ENCODE data around the gene RASSF1.
A peak's percentile ranks its signal among the peaks of the same experiment; 100 is the strongest.
"Not testable (repeated sequence)": the region's sequence is repeated elsewhere in the genome, so short reads cannot be mapped to it uniquely, and the experiment has no call there.

The RASSF1 gene

DNA sequence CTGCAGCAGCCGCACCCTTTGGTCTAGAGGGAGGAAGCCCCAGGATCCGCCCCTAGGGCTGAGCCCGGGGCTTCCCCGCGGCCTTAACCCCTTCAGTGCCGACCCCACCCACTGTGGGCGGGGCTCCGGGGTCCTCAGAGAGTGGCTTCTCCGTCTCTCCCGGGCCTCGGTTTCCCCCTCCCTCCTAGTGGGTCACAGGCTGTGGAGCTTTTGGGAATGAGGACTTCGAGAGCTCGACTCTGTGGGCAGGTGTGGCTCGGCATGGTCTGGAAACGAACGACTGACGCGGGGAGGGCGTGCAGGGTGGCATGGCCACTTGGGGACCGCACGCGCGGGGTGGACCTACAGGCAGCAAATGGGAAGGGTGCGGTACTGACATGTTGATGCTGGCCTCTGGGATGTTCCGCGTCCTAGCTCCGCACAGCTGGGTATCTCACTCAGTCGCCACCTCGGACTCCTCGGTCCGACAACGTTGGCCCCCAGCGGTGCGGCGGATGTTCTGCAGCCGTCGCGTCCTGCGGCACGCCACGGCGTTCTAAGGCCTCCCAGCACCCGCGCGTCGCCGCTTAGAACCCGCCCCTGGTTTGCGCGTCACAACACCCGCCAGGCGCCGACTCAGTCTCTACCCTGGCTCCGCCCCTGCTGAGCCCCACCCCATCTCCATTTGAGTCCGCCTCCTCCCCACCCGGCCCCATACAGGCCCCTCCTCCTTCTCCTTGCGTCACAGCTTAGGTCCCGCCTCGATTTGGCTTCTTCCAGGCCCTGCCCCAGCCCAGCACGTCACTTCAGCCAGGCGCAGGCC, 41.6 kb downstream of the RASSF1 start, which contains the start of the genes HYAL3 and NAA80:
Gene HYAL3 (minus strand): TSS at position 570 of the 802 bp plus-strand sequence. CDS start 3,803 bp downstream, outside the sequence.
Gene NAA80 (minus strand): TSS at position 570 of the 802 bp plus-strand sequence. CDS start 1,942 bp downstream, outside the sequence.
- peak; percentile 96 for DNase-seq

- DNase-seq: no peak
Observed at GRCh38 chr3:50297896-50298725, 42.5 kb downstream of the RASSF1 start.

- no peak for DNase-seq
Observed at GRCh38 chr3:50297384-50297775, 43.3 kb downstream of the RASSF1 start.

DNA sequence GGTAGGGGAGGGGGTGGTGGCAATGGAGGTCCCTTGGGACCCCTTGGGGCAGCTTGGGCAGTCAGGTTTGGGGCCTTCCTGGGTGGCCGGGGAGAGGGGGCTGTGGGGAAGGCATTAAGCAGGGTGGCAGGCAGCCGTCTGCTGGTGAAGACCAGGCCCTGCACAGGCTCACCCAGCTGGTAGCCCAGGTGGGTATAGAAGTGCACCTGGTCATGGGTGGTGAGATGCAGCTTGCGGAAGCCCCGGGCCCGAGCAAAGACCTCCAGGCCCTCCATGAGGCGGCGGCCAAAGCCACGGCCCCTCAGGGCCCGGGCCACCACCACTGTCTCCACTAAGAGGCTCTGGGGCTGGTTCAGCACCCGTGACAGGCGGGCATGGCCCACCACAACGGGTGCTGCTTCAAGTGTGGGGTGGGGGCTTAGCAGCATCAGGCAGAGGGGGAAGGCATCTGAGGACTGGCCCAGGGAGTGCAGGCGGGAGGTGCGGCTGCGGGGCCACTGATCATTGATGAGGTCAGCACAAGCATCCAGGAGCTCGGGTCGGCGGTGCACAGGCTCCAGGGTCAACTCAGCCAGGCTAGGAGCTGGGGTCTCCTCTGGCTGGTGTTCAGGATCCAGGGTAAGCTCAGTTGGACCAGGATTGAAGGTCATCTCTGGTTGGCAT, 43.8 kb downstream of the RASSF1 start:
- DNase-seq: no peak

GRCh38 chr3:50295553-50296431, 44.8 kb downstream of the RASSF1 start:
- DNase-seq: no peak

GRCh38 chr3:50294492-50295403, 45.9 kb downstream of the RASSF1 start:
- no peak for DNase-seq

- no peak for DNase-seq
Observed at GRCh38 chr3:50294089-50294488, 46.5 kb downstream of the RASSF1 start.

DNA sequence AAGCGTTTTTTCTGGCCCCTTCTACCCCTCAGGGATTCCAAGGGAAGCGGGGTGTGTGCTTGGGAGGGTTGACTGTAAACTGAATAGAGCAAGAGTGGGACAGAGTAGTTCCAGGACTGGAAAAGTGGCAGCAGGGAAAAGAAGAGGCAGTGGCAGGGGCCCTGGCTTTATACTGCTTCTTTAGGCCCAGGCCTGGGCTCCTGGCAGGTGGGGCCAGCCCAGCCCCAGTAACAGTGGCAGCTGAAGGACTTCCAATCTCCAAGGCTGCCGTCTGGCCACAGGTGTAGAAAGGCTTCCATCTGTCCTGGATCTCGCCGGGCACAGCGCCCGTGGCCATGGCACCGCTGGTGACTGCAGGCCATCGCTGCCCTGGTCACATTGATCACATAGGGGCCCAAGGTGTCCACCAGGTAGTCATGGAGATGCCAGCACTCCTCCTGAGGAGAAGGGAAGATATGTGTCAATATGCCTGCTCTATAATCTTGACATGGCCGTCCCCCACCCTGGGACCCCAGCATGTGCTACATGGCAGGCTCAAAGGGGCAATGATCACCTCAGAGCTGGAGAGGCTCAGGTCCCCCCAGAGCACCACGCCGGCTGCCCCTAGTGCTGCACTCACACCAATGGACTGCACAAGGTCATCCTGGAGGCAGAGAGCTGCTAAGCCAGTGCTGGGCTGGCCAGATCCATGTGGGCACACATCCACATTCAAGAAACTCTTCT, 47.4 kb downstream of the RASSF1 start:
- no peak for DNase-seq

- peak; percentile 91 for DNase-seq
Observed at GRCh38 chr3:50292159-50293078, 48.2 kb downstream of the RASSF1 start, which contains the start of gene IFRD2. Gene IFRD2, minus strand, starts transcription at chr3:50292429. Its CDS starts 155 bp downstream, at chr3:50292274.

GRCh38 chr3:50290161-50290641, 50.4 kb downstream of the RASSF1 start:
- no peak for DNase-seq

GRCh38 chr3:50289130-50289529, 51.5 kb downstream of the RASSF1 start:
- no peak for DNase-seq

DNA sequence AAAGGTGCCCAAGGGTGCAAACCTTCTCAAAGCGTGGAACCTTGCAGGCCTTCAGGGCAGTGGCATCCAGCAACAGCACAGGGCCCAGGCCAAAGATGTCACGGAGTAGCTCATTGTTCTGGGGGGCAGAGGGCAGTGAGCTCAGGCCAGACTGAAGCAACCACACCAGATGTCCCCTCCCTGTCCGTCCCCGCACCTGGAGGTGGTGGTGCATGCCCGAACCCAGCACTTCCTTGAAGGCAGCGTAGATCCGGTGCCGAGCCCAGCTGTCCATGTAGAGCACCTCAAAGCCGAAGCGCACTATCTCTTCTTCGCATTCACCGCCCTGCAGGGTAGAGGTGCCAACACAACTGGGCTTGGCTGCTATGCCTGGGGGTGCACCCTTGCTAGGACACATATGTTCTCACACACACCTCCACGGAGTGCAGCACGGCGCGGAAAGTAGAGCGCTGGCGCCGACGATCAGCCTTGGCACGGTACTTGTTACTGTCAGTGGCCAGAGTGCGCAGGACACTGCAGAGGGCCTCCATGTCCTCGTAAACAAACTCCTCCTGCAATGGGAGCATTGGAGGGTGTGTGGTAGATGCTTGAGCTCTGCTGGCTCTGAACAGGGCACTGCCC, 52.1 kb downstream of the RASSF1 start:
- DNase-seq: no peak

GRCh38 chr3:50287262-50287661, 53.4 kb downstream of the RASSF1 start:
- no peak for DNase-seq

DNA sequence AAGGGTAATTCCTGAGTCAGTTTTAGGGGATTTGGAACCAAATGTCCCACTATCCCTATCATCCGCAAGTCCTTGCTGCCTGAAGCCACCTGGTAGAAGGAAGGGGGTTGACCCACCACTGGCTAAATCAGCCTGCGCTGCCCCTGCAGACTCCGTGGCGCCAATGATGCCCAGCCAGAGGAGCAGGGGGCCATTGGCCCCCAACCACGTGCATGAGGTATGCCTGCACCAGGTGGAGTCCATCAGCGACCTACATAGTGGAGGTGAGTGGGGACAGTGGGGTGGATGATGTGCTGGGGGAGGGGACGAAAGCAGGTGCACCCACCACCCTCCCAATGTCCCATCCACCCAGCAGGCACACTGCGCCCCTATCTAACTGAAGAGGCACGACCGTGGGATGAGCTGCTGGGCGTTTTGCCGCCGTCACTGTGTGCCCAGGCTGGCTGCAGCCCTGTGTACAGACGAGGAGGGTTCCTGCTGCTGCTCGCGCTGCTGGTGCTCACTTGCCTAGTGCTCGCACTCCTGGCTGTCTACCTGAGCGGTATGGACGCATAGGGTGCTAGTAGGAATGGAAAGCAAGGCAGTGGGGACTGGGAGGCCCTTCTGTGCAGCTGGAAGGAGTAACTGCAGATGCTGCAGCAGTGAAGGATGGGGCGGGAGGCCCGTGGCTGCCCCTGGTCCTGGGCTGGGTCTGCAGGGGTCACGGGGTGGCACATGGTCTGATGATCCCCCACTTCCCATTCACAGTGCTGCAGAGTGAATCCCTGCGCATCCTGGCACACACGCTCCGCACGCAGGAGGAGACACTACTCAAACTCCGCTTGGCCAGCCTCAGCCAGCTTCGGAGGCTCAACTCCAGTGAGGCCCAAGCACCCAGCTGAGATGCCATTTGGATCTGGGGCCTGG, 54.1 kb downstream of the RASSF1 start:
- DNase-seq: no peak

GRCh38 chr3:50284121-50284520, 56.5 kb downstream of the RASSF1 start:
- DNase-seq: not testable (repeated sequence)
